CD8-positive, alpha-beta memory T cell (primary cell): ENCODE measurements around the gene RNFT2. TPM values are rescaled to one million over a fixed set of nuclear protein-coding genes. Genes with fewer than 3 reads are reported as not detected.

Source experiments
- CTCF ChIA-PET: fragments of 350-600 bp; sonication (Branson Sonifier 250); formaldehyde crosslinking; loops from one replicate; lab custom pipeline; 2021; ENCODE audit warnings: antibody characterized with exemption; lab: Charles Lee
- POLR2A ChIA-PET: fragments of 350-600 bp; sonication (Branson Sonifier 250); formaldehyde crosslinking; loops from one replicate; lab custom pipeline; 2021; ENCODE audit warnings: antibody characterized with exemption; lab: Charles Lee
- DNase-seq, 5 donors: peaks; one replicate each; pipeline versions ENCODE4 v3.0.0 to v3.0.0-alpha.2; 2020 to 2022; ENCODE audit warnings: mixed read lengths in 1 of 5
- H3K27ac ChIP-seq: one replicate; pipeline ENCODE4 v1.7.0; 2013; ENCODE audit warnings: low read depth, mild to moderate bottlenecking, low read length, moderate library complexity
- H3K27me3 ChIP-seq: 2 replicates; pipeline ENCODE4 v1.7.0; 2013; ENCODE audit warnings: low read length, mild to moderate bottlenecking; ENCODE audit not compliant: insufficient read depth, poor library complexity, severe bottlenecking
- H3K36me3 ChIP-seq: 2 replicates; pipeline ENCODE4 v1.7.0; 2013; ENCODE audit warnings: mild to moderate bottlenecking, low read length, moderate library complexity; ENCODE audit not compliant: insufficient read depth
- H3K4me1 ChIP-seq: 2 replicates; pipeline ENCODE4 v1.7.0; 2013; ENCODE audit warnings: mild to moderate bottlenecking, low read length, moderate library complexity; ENCODE audit not compliant: insufficient read depth
- H3K4me3 ChIP-seq: 2 replicates; pipeline ENCODE4 v1.7.0; 2013; ENCODE audit warnings: mild to moderate bottlenecking, low read length
- H3K9me3 ChIP-seq: 2 replicates; pipeline ENCODE4 v1.7.0; 2013; ENCODE audit warnings: mild to moderate bottlenecking, low read length
- H3K27ac Mint-ChIP-seq, 8 donors: one replicate each; pipeline ENCODE4 v1.8.0; 2020 to 2021; ENCODE audit warnings: mixed read lengths in 8 of 8, mild to moderate bottlenecking in 6 of 8, inconsistent platforms in 3 of 8, moderate library complexity in 3 of 8
- H3K27me3 Mint-ChIP-seq, 2 donors: one replicate each; pipeline ENCODE4 v1.8.0; 2020 to 2021; ENCODE audit warnings: mixed read lengths in 2 of 2, mild to moderate bottlenecking in 1 of 2, moderate library complexity in 1 of 2
- H3K36me3 Mint-ChIP-seq, 3 donors: one replicate each; pipeline ENCODE4 v1.8.0; 2020 to 2021; ENCODE audit warnings: mixed read lengths in 3 of 3, inconsistent platforms in 1 of 3, mild to moderate bottlenecking in 1 of 3
- H3K4me1 Mint-ChIP-seq, 3 donors: one replicate each; pipeline ENCODE4 v1.8.0; 2020 to 2021; ENCODE audit warnings: mixed read lengths in 3 of 3, inconsistent platforms in 1 of 3, mild to moderate bottlenecking in 1 of 3
- H3K4me3 Mint-ChIP-seq, 7 donors: one replicate each; pipeline ENCODE4 v1.8.0; 2020 to 2021; ENCODE audit warnings: mixed read lengths in 7 of 7, mild to moderate bottlenecking in 6 of 7, moderate library complexity in 4 of 7, inconsistent platforms in 2 of 7
- H3K9me3 Mint-ChIP-seq, 5 donors: one replicate each; pipeline ENCODE4 v1.8.0; 2020 to 2022; ENCODE audit warnings: mixed read lengths in 5 of 5, mild to moderate bottlenecking in 3 of 5, moderate library complexity in 2 of 5, inconsistent platforms in 1 of 5
- polyA plus RNA-seq: library from polyadenylated mRNA; unstranded; fragments of 300-500 nt; fragmentation: Illumina TruSeq; gene quantifications from one replicate; pipeline ENCODE4 v1.2.3, GENCODE V29; 2021
- total RNA-seq, 2 experiments: library from RNA; stranded (reverse); gene quantifications; one replicate each; pipeline ENCODE4 v1.2.3, GENCODE V29; 2021

Gene RNFT2
- total RNA-seq (10 to 100 TPM; 14.6 to 15.8 TPM), polyA plus RNA-seq (1.8 TPM)

GRCh38 chr12:116737774-116738657 is at the start of gene RNFT2, which contains the start of gene SPRING1:
Gene RNFT2 (plus strand): TSS chr12:116738315. CDS start chr12:116740498, 2,183 bp downstream.
Gene SPRING1 (minus strand): TSS chr12:116738069. CDS start chr12:116737900, 169 bp downstream.
- ChIA-PET POLR2A (interaction anchor here (0.6 kb wide), 1 partner anchor 1323 kb away, joined by 4 read pairs; the partner anchor contains the start of gene WSB2), CTCF (no interaction called here)
- peaks cover 0 to 24% (median 13%) of the 10 kb centered on the region in 3 donors for H3K36me3 Mint-ChIP-seq
- Histone ChIP-seq H3K4me1 (peaks cover 20% of the 10 kb centered on the region), H3K4me3 (peak within 1 kb of the TSS; percentile 94), H3K27me3 (no peaks in the 10 kb centered on the region), H3K27ac (peak within 1 kb of the TSS; percentile 74), H3K9me3 (no peaks in the 10 kb centered on the region), H3K36me3 (no peaks in the 10 kb centered on the region)
- H3K27me3 Mint-ChIP-seq = no peaks in the 10 kb centered on the region
- H3K9me3 Mint-ChIP-seq = no peaks in the 10 kb centered on the region
- peak within 1 kb of the TSS; percentile 87 to 98 (median 96) for H3K4me3 Mint-ChIP-seq
- peaks cover 28 to 46% (median 39%) of the 10 kb centered on the region in 3 donors for H3K4me1 Mint-ChIP-seq
- H3K27ac Mint-ChIP-seq = peak within 1 kb of the TSS; percentile 80 to 97 (median 93)
- peak; percentile 99 for DNase-seq

- H3K27ac ChIP-seq = no peak overlapping the region
- H3K27me3 ChIP-seq = no peaks in the 10 kb centered on the region
- ChIA-PET CTCF (no interaction called here), POLR2A (interaction anchor here (0.8 kb wide), 1 partner anchor 25 kb away, joined by 4 read pairs; no protein-coding TSS in a partner anchor)
- no peaks in the 10 kb centered on the region for H3K36me3 Mint-ChIP-seq
- peaks cover 0 to 5% (median 1%) of the 10 kb centered on the region in 3 donors for H3K4me1 Mint-ChIP-seq
- H3K4me3 Mint-ChIP-seq = no peak overlapping the region
- DNase-seq = no peak
- no peaks in the 10 kb centered on the region for H3K9me3 Mint-ChIP-seq
- H3K27ac Mint-ChIP-seq = no peak overlapping the region
- no peaks in the 10 kb centered on the region for H3K36me3 ChIP-seq
- H3K4me3 ChIP-seq = no peak overlapping the region
- no peaks in the 10 kb centered on the region for H3K4me1 ChIP-seq
- H3K9me3 ChIP-seq = no peaks in the 10 kb centered on the region
- H3K27me3 Mint-ChIP-seq = peaks cover 15 to 29% of the 10 kb centered on the region in 2 donors
These were observed 48.6 kb upstream of the RNFT2 start for GRCh38 chr12:116689521-116689920.

GRCh38 chr12:116689979-116690744 is 48.0 kb upstream of the RNFT2 start:
- Mint-ChIP-seq H3K9me3 (no peaks in the 10 kb centered on the region), H3K36me3 (no peaks in the 10 kb centered on the region), H3K4me1 (peaks cover 0 to 5% (median 1%) of the 10 kb centered on the region in 3 donors), H3K27me3 (peaks cover 19 to 35% of the 10 kb centered on the region in 2 donors), H3K27ac (no peak overlapping the region), H3K4me3 (no peak overlapping the region)
- ChIA-PET POLR2A (no interaction called here), CTCF (interaction anchor here (1.0 kb wide), 1 partner anchor 10 kb away, joined by 4 read pairs; no protein-coding TSS in a partner anchor)
- peaks cover 4% of the 10 kb centered on the region for H3K27me3 ChIP-seq
- no peaks in the 10 kb centered on the region for H3K9me3 ChIP-seq
- H3K4me3 ChIP-seq = no peak overlapping the region
- no peaks in the 10 kb centered on the region for H3K36me3 ChIP-seq
- no peak for DNase-seq
- no peak overlapping the region for H3K27ac ChIP-seq
- H3K4me1 ChIP-seq = no peaks in the 10 kb centered on the region

- Mint-ChIP-seq H3K4me1 (peaks cover 0 to 5% (median 1%) of the 10 kb centered on the region in 3 donors), H3K36me3 (no peaks in the 10 kb centered on the region), H3K9me3 (no peaks in the 10 kb centered on the region), H3K4me3 (no peak overlapping the region), H3K27ac (no peak overlapping the region), H3K27me3 (peaks cover 20 to 41% of the 10 kb centered on the region in 2 donors)
- no peaks in the 10 kb centered on the region for H3K36me3 ChIP-seq
- no peak overlapping the region for H3K27ac ChIP-seq
- H3K4me3 ChIP-seq = no peak overlapping the region
- H3K27me3 ChIP-seq = peaks cover 4% of the 10 kb centered on the region
- no peaks in the 10 kb centered on the region for H3K4me1 ChIP-seq
- no peaks in the 10 kb centered on the region for H3K9me3 ChIP-seq
- POLR2A ChIA-PET = no interaction called here
- CTCF ChIA-PET = interaction anchor here (0.8 to 2.5 kb wide), 3 partner anchors 9 to 133 kb away, joined by 3 to 7 read pairs (median 4); no protein-coding TSS in a partner anchor
- no peak for DNase-seq
These were observed 46.9 kb upstream of the RNFT2 start for GRCh38 chr12:116691205-116691604.

GRCh38 chr12:116691636-116692035 is 46.5 kb upstream of the RNFT2 start:
- no peak for DNase-seq
- ChIA-PET CTCF (interaction anchor here (0.8 to 2.5 kb wide), 3 partner anchors 12 to 133 kb away, joined by 3 to 7 read pairs (median 4); no protein-coding TSS in a partner anchor), POLR2A (no interaction called here)
- Histone ChIP-seq H3K9me3 (no peaks in the 10 kb centered on the region), H3K27ac (no peak overlapping the region), H3K36me3 (no peaks in the 10 kb centered on the region), H3K4me1 (no peaks in the 10 kb centered on the region), H3K4me3 (no peak overlapping the region), H3K27me3 (peaks cover 4% of the 10 kb centered on the region)
- Mint-ChIP-seq H3K4me1 (peaks cover 0 to 5% (median 1%) of the 10 kb centered on the region in 3 donors), H3K27me3 (peaks cover 22 to 45% of the 10 kb centered on the region in 2 donors), H3K27ac (no peak overlapping the region), H3K36me3 (no peaks in the 10 kb centered on the region), H3K4me3 (no peak overlapping the region), H3K9me3 (no peaks in the 10 kb centered on the region)

- no peak overlapping the region for H3K27ac Mint-ChIP-seq
- no peak overlapping the region for H3K4me3 Mint-ChIP-seq
- Histone ChIP-seq H3K27me3 (peaks cover 4% of the 10 kb centered on the region), H3K4me1 (no peaks in the 10 kb centered on the region), H3K36me3 (no peaks in the 10 kb centered on the region), H3K9me3 (no peaks in the 10 kb centered on the region), H3K27ac (no peak overlapping the region), H3K4me3 (no peak overlapping the region)
- H3K9me3 Mint-ChIP-seq = no peaks in the 10 kb centered on the region
- H3K27me3 Mint-ChIP-seq = peaks cover 24 to 46% of the 10 kb centered on the region in 2 donors
- no peak for DNase-seq
- peaks cover 0 to 5% (median 1%) of the 10 kb centered on the region in 3 donors for H3K4me1 Mint-ChIP-seq
- ChIA-PET POLR2A (no interaction called here), CTCF (interaction anchor here (1.0 to 2.5 kb wide), 2 partner anchors 11 to 16 kb away, joined by 4 to 7 read pairs; no protein-coding TSS in a partner anchor)
- H3K36me3 Mint-ChIP-seq = no peaks in the 10 kb centered on the region
These were observed 45.5 kb upstream of the RNFT2 start for GRCh38 chr12:116692605-116693004.

GRCh38 chr12:116693286-116694227 is 44.6 kb upstream of the RNFT2 start:
- H3K9me3 Mint-ChIP-seq = no peaks in the 10 kb centered on the region
- CTCF ChIA-PET = interaction anchor here (2.5 kb wide), 1 partner anchor 15 kb away, joined by 7 read pairs; no protein-coding TSS in a partner anchor
- H3K27me3 Mint-ChIP-seq = peaks cover 24 to 46% of the 10 kb centered on the region in 2 donors
- peak overlapping the region in 1 of 8 donors; percentile 69 for H3K27ac Mint-ChIP-seq
- peak overlapping the region in 1 of 7 donors; percentile 18 for H3K4me3 Mint-ChIP-seq
- Histone ChIP-seq H3K36me3 (no peaks in the 10 kb centered on the region), H3K9me3 (no peaks in the 10 kb centered on the region), H3K4me3 (no peak overlapping the region), H3K4me1 (no peaks in the 10 kb centered on the region), H3K27ac (no peak overlapping the region), H3K27me3 (peaks cover 4% of the 10 kb centered on the region)
- peaks cover 0 to 5% (median 1%) of the 10 kb centered on the region in 3 donors for H3K4me1 Mint-ChIP-seq
- no peak for DNase-seq
- POLR2A ChIA-PET = no interaction called here
- H3K36me3 Mint-ChIP-seq = no peaks in the 10 kb centered on the region
